ENCODE results near the gene ZNF205. TPM values are rescaled to one million over a fixed set of nuclear protein-coding genes. Genes with fewer than 3 reads are reported as not detected.

The ZNF205 gene
- total RNA-seq, 1 donor = 17.7 TPM

DNA sequence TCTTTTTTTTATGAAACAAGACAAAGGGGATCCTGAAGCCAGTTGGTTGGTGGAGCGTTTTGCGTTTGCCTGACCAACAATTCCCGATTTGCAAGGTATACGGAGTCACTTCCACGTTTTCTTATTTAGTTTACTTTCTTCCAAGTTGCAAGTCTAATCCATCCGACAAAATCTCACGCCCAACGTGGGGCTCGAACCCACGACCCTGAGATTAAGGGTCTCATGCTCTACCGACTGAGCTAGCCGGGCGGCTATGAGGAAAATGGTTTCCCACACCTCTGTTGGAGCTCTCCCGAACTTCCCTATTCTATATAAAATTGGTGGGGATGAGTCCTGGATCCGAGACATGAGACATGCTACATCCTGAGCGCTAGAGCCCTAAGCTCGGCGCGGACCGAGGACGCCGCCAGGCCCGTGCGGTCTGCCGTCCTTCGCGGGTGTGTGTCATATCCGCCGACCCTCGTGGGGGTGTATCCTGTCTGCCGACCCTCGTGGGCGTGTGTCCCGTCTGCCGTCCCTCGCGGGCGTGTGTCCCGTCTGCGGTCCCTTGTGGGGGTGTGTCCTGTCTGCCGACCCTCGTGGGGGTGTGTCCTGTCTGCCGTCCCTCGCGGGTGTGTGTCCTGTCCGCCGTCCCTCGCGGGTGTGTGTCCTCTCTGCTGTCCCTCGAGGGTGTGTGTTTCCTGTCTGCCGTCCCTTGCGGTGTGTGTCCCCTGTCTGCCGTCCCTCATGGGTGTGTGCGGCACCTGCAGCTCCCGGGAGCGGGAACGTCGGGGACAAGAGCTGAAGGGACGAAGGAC lies 45.0 kb downstream of the ZNF205 start:
- Histone ChIP-seq H3K36me3 (ENCODE audit: insufficient read depth, low read length) (no peaks in the 10 kb centered on the region), H3K9me3 (ENCODE audit: low read depth, low read length) (no peaks in the 10 kb centered on the region), H3K79me2 (ENCODE audit: insufficient read depth, low read length) (no peaks in the 10 kb centered on the region), H3K4me3 (ENCODE audit: insufficient read depth, low read length) (peak overlapping the region; percentile 89), H4K20me1 (ENCODE audit: insufficient read depth, low read length) (no peaks in the 10 kb centered on the region), H2AFZ (ENCODE audit: low read length) (peak overlapping the region; percentile 86), H3K4me1 (ENCODE audit: insufficient read depth, low read length) (peaks cover 10% of the 10 kb centered on the region), H3K4me2 (ENCODE audit: insufficient read depth, low read length) (peak overlapping the region; percentile 95), H3K27me3 (ENCODE audit: insufficient read depth, low read length) (no peaks in the 10 kb centered on the region), H3K27ac (ENCODE audit: low read depth, low read length) (peak overlapping the region; percentile 28)
- TF ChIP-seq, protein P1, sequence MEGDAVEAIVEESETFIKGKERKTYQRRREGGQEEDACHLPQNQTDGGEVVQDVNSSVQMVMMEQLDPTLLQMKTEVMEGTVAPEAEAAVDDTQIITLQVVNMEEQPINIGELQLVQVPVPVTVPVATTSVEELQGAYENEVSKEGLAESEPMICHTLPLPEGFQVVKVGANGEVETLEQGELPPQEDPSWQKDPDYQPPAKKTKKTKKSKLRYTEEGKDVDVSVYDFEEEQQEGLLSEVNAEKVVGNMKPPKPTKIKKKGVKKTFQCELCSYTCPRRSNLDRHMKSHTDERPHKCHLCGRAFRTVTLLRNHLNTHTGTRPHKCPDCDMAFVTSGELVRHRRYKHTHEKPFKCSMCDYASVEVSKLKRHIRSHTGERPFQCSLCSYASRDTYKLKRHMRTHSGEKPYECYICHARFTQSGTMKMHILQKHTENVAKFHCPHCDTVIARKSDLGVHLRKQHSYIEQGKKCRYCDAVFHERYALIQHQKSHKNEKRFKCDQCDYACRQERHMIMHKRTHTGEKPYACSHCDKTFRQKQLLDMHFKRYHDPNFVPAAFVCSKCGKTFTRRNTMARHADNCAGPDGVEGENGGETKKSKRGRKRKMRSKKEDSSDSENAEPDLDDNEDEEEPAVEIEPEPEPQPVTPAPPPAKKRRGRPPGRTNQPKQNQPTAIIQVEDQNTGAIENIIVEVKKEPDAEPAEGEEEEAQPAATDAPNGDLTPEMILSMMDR (IDR thresholded peaks at IDR 0.05; ENCODE audit: extremely low read depth, low read depth, low read length) = no peak
- peak; percentile 94 for DNase-seq (ENCODE audit: insufficient read length, low spot score, missing footprints)

DNA sequence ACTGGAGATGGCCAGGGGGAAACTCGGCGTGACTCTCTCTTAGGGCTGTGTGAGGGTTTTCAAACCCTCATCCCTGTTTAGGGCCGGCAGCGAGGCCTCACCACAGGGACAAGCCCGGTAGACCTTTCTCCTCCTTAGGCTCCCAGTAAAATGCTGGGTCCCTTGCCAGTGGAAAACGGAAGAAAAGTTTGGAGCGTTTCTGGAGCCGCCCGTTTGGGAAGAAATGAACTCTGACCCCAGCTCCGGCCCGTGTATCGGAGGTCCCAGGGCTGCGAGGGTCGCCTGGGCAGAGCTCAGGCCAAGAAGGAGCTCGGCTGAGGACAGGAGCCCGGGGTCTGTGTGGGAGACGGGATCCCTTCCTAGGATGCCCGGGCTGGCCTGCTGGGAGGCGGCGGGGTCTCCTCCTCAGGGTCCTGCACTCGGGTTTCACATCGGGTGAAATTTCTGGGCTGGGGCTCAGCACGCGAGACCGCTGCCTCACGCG lies 45.7 kb downstream of the ZNF205 start:
- DNase-seq (ENCODE audit: insufficient read length, low spot score, missing footprints) = peak; percentile 92
- no peaks in the 10 kb centered on the region for H3K27me3 ChIP-seq (ENCODE audit: insufficient read depth, low read length)
- H3K4me2 ChIP-seq (ENCODE audit: insufficient read depth, low read length) = peak overlapping the region; percentile 95
- peak overlapping the region; percentile 86 for H2AFZ ChIP-seq (ENCODE audit: low read length)
- peaks cover 10% of the 10 kb centered on the region for H3K4me1 ChIP-seq (ENCODE audit: insufficient read depth, low read length)
- TF ChIP-seq, protein P1 (IDR thresholded peaks at IDR 0.05; ENCODE audit: extremely low read depth, low read depth, low read length) = no peak
- no peaks in the 10 kb centered on the region for H4K20me1 ChIP-seq (ENCODE audit: insufficient read depth, low read length)
- H3K4me3 ChIP-seq (ENCODE audit: insufficient read depth, low read length) = peak overlapping the region; percentile 89
- peak overlapping the region; percentile 28 for H3K27ac ChIP-seq (ENCODE audit: low read depth, low read length)
- H3K9me3 ChIP-seq (ENCODE audit: low read depth, low read length) = no peaks in the 10 kb centered on the region
- H3K79me2 ChIP-seq (ENCODE audit: insufficient read depth, low read length) = no peaks in the 10 kb centered on the region
- no peaks in the 10 kb centered on the region for H3K36me3 ChIP-seq (ENCODE audit: insufficient read depth, low read length)

DNA sequence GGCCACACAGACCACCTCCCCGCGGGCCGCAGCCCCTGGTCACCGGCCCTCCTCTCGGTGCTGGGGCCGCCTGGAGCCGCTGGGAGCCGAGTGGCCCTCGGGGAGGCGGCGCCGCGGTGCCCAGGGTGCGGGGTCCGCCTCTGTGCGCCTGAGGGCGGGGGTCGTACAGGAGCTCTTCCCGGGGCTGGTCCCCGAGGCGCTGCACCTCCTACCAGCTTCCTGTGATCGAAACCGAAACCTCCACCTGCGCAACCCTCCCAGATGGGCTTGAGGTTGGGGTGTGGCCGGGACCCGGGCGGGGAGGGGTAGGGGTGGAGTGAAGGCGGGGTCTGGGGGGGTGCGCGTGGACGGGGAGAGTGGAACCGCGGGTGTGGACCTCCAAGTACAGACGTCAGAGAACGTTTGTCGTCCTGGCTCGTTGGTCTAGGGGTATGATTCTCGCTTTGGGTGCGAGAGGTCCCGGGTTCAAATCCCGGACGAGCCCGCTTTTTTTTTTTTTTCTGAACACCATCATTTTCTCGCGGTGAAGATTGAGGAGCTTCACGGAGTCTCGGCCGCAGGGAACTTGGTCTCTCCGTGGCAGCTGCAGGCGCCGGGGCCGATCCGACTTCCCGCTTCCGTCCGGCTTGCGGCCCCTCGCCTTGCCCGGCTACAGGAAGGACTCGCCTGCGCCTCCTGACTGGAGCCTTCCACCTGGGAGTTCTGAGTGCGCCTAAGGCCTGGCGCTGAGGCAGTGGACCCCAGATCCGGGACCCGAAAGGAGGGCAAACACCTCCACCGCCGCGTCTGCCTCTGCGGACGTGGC lies 46.3 kb downstream of the ZNF205 start:
- H4K20me1 ChIP-seq (ENCODE audit: insufficient read depth, low read length) = no peaks in the 10 kb centered on the region
- peaks cover 10% of the 10 kb centered on the region for H3K4me1 ChIP-seq (ENCODE audit: insufficient read depth, low read length)
- H3K9me3 ChIP-seq (ENCODE audit: low read depth, low read length) = no peaks in the 10 kb centered on the region
- peak overlapping the region; percentile 98 for H2AFZ ChIP-seq (ENCODE audit: low read length)
- peak; percentile 98 for DNase-seq (ENCODE audit: insufficient read length, low spot score, missing footprints)
- no peaks in the 10 kb centered on the region for H3K27me3 ChIP-seq (ENCODE audit: insufficient read depth, low read length)
- H3K4me2 ChIP-seq (ENCODE audit: insufficient read depth, low read length) = peak overlapping the region; percentile 95
- H3K79me2 ChIP-seq (ENCODE audit: insufficient read depth, low read length) = no peaks in the 10 kb centered on the region
- TF ChIP-seq, protein P1 (IDR thresholded peaks at IDR 0.05; ENCODE audit: extremely low read depth, low read depth, low read length) = no peak
- peak overlapping the region; percentile 89 for H3K4me3 ChIP-seq (ENCODE audit: insufficient read depth, low read length)
- peak overlapping the region; percentile 78 for H3K27ac ChIP-seq (ENCODE audit: low read depth, low read length)
- H3K36me3 ChIP-seq (ENCODE audit: insufficient read depth, low read length) = no peaks in the 10 kb centered on the region
